Upper lobe of left lung (tissue), 6 donors: ENCODE results near the gene PPARD. TPM values are rescaled to one million over a fixed set of nuclear protein-coding genes. Genes with fewer than 3 reads are reported as not detected.
A peak's percentile ranks its signal among the peaks of the same experiment; 100 is the strongest.
"Not testable (repeated sequence)": the region's sequence is repeated elsewhere in the genome, so short reads cannot be mapped to it uniquely, and the experiment has no call there.

ENCODE experiments used
- ATAC-seq, 2 donors: fragments of 200-7000 bp; cut with Tn5 transposase; one replicate each; pipeline ENCODE4 v1.9.1; 2022; ENCODE audit warnings: mild to moderate bottlenecking in 2 of 2, moderate library complexity in 2 of 2; ENCODE audit not compliant: low FRiP score in 2 of 2
- DNase-seq, 2 donors: peaks; one replicate each; pipeline ENCODE4 v3.0.0-alpha.2; 2019 to 2020
- H3K27ac ChIP-seq, 4 donors: fragments of 200-600 bp; sonication (generic); one replicate each; pipeline ENCODE4 v1.5.1; 2016 to 2019
- H3K27me3 ChIP-seq, 4 donors: fragments of 200-600 bp; sonication (generic); one replicate each; pipeline ENCODE4 v1.5.1; 2017 to 2019
- H3K36me3 ChIP-seq, 4 donors: fragments of 200-600 bp; sonication (generic); one replicate each; pipeline ENCODE4 v1.5.1; 2016 to 2019
- H3K4me1 ChIP-seq, 4 donors: fragments of 200-600 bp; sonication (generic); one replicate each; pipeline ENCODE4 v1.5.1; 2018 to 2019
- H3K4me3 ChIP-seq, 4 donors: fragments of 200-600 bp; sonication (generic); one replicate each; pipeline ENCODE4 v1.5.1; 2017 to 2019; ENCODE audit warnings: mild to moderate bottlenecking in 2 of 4, moderate library complexity in 1 of 4
- H3K9me3 ChIP-seq, 4 donors: fragments of 200-600 bp; sonication (generic); one replicate each; pipeline ENCODE4 v1.5.1; 2018 to 2019
- CTCF ChIP-seq, 6 experiments: fragments of 450-650 bp in 4 of 6; fragments of 200-600 bp in 2 of 6; sonication (generic) in 2 of 6; IDR thresholded peaks; one replicate each; pipeline ENCODE4 v1.5.1; 2016 to 2019; ENCODE audit warnings: antibody characterized with exemption in 6 of 6
- EP300 ChIP-seq, 4 donors: sonication (generic); formaldehyde crosslinking; IDR thresholded peaks; one replicate each; pipeline ENCODE4 v1.5.1; 2017; ENCODE audit warnings: antibody characterized with exemption in 4 of 4, control low read depth in 2 of 4
- POLR2A ChIP-seq, 4 donors: fragments of 450-650 bp; IDR thresholded peaks; one replicate each; pipeline ENCODE4 v1.5.1; 2016 to 2017; ENCODE audit warnings: antibody characterized with exemption in 4 of 4, mild to moderate bottlenecking in 2 of 4
- POLR2AphosphoS5 ChIP-seq, 2 donors: sonication (generic); formaldehyde crosslinking; IDR thresholded peaks; one replicate each; pipeline ENCODE4 v1.5.1; 2017; ENCODE audit warnings: antibody characterized with exemption in 2 of 2
- WGBS, 2 donors: methylation state at CpG; one replicate each; pipeline ENCODE4 v1.1.5; 2017 to 2018; 5-methylcytosine and 5-hydroxymethylcytosine counted together
- total RNA-seq, 6 donors: library from RNA; depleted of rRNA in 4 of 6; stranded (reverse); fragments of >200 nt in 4 of 6; gene quantifications; one replicate each; pipeline versions ENCODE4 v1.1.0 to v1.2.1, GENCODE V29; 2016 to 2021
- donor health status: DM: no; HTN: no; CAD: no; lungs with moderate emphysema.
- donor health status: DM: no; HTN: yes; CAD: no; lungs with severe emphysema.

PPARD gene
- total RNA-seq, 6 donors from 2014 or later: 14.8 to 48.2 (median 31.5) TPM

- H3K4me3 ChIP-seq: no peak overlapping the region
- H3K4me1 ChIP-seq: no peaks in the 10 kb centered on the region
- no peak for TF ChIP-seq CTCF (IDR thresholded peaks at IDR 0.05)
- TF ChIP-seq POLR2A (IDR thresholded peaks at IDR 0.05): no peak
- TF ChIP-seq POLR2AphosphoS5 (IDR thresholded peaks at IDR 0.05): no peak
- no peak for TF ChIP-seq EP300 (IDR thresholded peaks at IDR 0.05)
- 60 to 62% methylated on average over 3 to 4 of the region's 4 CpGs for WGBS, 2 donors
- H3K27ac ChIP-seq: no peak overlapping the region
- H3K9me3 ChIP-seq: peaks cover 4 to 22% (median 12%) of the 10 kb centered on the region in 4 donors
- H3K36me3 ChIP-seq: peaks cover 0 to 7% (median under 1%) of the 10 kb centered on the region in 4 donors
- no peaks in the 10 kb centered on the region for H3K27me3 ChIP-seq
- ATAC-seq (no peak), DNase-seq (no peak)
Measured at GRCh38 chr6:35432291-35432690, 89.9 kb downstream of the PPARD start.

- not testable (repeated sequence) for H3K27me3 ChIP-seq, H3K27ac ChIP-seq, DNase-seq, ATAC-seq, H3K4me1 ChIP-seq, H3K36me3 ChIP-seq, H3K4me3 ChIP-seq
- H3K9me3 ChIP-seq: peaks cover 4 to 22% (median 12%) of the 10 kb centered on the region in 4 donors
- 70 to 76% methylated on average over 3 of the region's 3 CpGs for WGBS, 2 donors
Measured at GRCh38 chr6:35432702-35433101, 90.3 kb downstream of the PPARD start.

GRCh38 chr6:35435074-35435837, 92.9 kb downstream of the PPARD start:
- Histone ChIP-seq H3K27ac (peak overlapping the region in 1 of 4 donors; percentile 30), H3K27me3 (no peaks in the 10 kb centered on the region), H3K4me3 (no peak overlapping the region), H3K4me1 (no peaks in the 10 kb centered on the region), H3K36me3 (no peaks in the 10 kb centered on the region), H3K9me3 (peaks cover 0 to under 1% (median 0%) of the 10 kb centered on the region in 4 donors)
- peak in 1 of 2 donors; percentile 52 for DNase-seq
- ATAC-seq: no peak
- WGBS, 2 donors: 72 to 77% methylated on average over 14 of the region's 16 CpGs
- TF ChIP-seq EP300 (IDR thresholded peaks at IDR 0.05): no peak
- TF ChIP-seq CTCF (IDR thresholded peaks at IDR 0.05): no peak
- TF ChIP-seq POLR2AphosphoS5 (IDR thresholded peaks at IDR 0.05): no peak
- no peak for TF ChIP-seq POLR2A (IDR thresholded peaks at IDR 0.05)

GRCh38 chr6:35436071-35436857, 93.9 kb downstream of the PPARD start:
- ATAC-seq (no peak), DNase-seq (peak in 1 of 2 donors; percentile 58)
- no peak for TF ChIP-seq EP300 (IDR thresholded peaks at IDR 0.05)
- no peak for TF ChIP-seq CTCF (IDR thresholded peaks at IDR 0.05)
- no peak for TF ChIP-seq POLR2A (IDR thresholded peaks at IDR 0.05)
- no peak for TF ChIP-seq POLR2AphosphoS5 (IDR thresholded peaks at IDR 0.05)
- Histone ChIP-seq H3K27ac (no peak overlapping the region), H3K27me3 (no peaks in the 10 kb centered on the region), H3K4me1 (no peaks in the 10 kb centered on the region), H3K9me3 (no peaks in the 10 kb centered on the region), H3K36me3 (no peaks in the 10 kb centered on the region), H3K4me3 (no peak overlapping the region)
- 84 to 91% methylated on average over 7 to 8 of the region's 8 CpGs for WGBS, 2 donors

- DNase-seq, H3K4me3 ChIP-seq, ATAC-seq, H3K27ac ChIP-seq, H3K36me3 ChIP-seq, H3K27me3 ChIP-seq, H3K9me3 ChIP-seq, H3K4me1 ChIP-seq: not testable (repeated sequence)
- WGBS, 2 donors: 94 to 95% methylated on average over 7 of the region's 7 CpGs
Measured at GRCh38 chr6:35438378-35439065, 96.2 kb downstream of the PPARD start.
